ENCODE data around the gene SCGB1D4.
"Not testable (repeated sequence)": the region's sequence is repeated elsewhere in the genome, so short reads cannot be mapped to it uniquely, and the experiment has no call there.

SCGB1D4 gene, protein sequence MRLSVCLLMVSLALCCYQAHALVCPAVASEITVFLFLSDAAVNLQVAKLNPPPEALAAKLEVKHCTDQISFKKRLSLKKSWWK

GRCh38 chr11:62298975-62299374 is at the start of gene SCGB1D4:
SCGB1D4 (minus strand) TSS chr11:62299075; CDS start chr11:62299010, 65 bp downstream.
- no peak for DNase-seq (ENCODE audit: low read depth)

DNA sequence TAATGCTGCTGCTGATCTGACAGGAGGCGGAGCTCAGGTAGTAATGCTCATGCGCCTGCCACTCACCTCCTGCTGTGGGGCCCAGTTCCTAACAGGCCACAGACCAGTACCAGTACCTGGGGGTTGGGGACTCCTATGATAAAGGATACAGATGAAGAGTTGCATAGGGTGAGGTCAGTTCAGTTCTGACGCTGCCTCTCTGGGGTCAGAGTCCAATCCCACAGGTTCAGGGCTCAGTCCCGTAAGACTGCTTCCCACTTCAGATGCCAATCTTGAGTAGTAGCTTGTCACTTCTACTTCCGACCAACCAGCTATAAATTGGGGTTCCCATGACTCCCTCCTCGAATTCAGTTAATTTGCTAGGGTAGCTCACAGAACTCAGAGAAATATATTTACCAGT is 47.0 kb upstream of the SCGB1D4 start:
- DNase-seq (ENCODE audit: low read depth), result no peak

- DNase-seq (ENCODE audit: low read depth), result no peak
These were observed 45.3 kb upstream of the SCGB1D4 start for GRCh38 chr11:62344210-62344609.

DNA sequence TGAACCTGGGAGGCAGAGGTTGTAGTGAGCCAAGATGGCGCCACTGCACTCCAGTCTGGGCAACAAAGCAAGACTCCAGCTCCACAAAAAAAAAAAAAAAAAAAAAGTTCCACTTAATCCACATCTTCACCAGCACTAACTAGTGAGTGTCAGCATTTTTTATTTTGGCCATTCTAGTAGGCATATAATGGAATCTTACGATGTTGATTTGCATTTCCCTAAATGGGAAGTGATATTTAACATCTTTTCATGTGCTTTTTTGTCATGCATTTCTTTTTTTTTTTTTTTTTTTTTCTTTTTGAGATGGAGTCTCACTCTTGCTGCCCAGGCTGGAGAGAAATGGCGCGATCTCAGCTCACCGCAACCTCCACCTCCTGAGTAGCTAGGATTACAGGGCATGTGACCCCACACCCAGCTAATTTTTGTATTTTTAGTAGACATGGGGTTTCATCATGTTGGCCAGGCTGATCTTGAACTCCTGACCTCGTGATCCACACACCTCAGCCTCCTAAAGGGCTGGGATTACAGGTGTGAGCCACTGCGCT is 44.8 kb upstream of the SCGB1D4 start:
- not testable (repeated sequence) for DNase-seq (ENCODE audit: low read depth)

GRCh38 chr11:62341588-62341987 is 42.7 kb upstream of the SCGB1D4 start:
- no peak for DNase-seq (ENCODE audit: low read depth)

DNA sequence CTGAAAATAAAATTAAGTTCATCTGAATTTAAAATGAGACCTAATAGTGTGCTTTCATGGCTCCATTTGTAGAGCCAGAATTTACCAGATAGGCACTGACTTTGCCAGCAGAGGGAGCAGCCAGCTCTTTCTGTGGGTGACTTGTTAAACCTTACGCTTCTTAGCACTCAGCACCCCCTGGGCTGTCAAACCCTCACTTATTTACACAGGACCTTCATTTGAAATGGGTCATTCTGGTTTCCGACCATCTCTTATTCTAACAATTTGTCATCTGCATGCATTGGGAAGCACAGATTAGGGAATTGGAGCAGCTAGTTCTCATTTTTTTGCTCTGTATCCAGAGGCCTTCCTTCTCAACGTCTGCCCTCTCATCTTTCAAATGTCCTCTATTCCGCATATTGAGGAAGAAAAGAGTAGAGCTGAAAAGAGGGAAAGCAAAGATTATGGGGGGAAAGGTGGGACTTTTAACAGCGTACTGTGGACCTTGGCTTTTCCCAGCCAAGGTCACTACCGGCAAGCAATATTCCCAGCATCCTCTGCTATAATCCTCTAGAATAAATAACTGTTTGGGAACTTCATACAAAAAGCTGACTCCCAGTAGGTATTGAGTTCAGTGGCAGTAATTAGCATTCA is 41.5 kb upstream of the SCGB1D4 start:
- DNase-seq (ENCODE audit: low read depth), result no peak

GRCh38 chr11:62338218-62338617 is 39.3 kb upstream of the SCGB1D4 start:
- no peak for DNase-seq (ENCODE audit: low read depth)

- no peak for DNase-seq (ENCODE audit: low read depth)
These were observed 38.7 kb upstream of the SCGB1D4 start, which contains the start of gene ASRGL1 for GRCh38 chr11:62337303-62338181. ASRGL1 (plus strand) TSS chr11:62337448; CDS start chr11:62337978, 530 bp downstream.

DNA sequence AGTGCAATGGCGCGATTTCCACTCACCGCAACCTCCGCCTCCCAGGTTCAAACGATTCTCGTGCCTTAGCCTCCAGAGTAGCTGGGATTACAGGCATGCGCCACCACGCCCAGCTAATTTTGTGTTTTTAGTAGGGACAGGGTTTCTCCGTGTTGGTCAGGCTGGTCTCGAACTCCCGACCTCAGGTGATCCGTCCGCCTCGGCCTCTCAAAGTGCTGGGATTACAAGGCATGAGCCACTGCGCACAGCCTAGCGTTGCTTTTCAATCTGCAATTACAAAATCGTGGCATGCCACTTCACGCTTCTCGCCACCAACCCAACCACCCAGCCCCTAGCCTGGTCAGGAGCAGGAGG is 38.1 kb upstream of the SCGB1D4 start:
- not testable (repeated sequence) for DNase-seq (ENCODE audit: low read depth)

DNA sequence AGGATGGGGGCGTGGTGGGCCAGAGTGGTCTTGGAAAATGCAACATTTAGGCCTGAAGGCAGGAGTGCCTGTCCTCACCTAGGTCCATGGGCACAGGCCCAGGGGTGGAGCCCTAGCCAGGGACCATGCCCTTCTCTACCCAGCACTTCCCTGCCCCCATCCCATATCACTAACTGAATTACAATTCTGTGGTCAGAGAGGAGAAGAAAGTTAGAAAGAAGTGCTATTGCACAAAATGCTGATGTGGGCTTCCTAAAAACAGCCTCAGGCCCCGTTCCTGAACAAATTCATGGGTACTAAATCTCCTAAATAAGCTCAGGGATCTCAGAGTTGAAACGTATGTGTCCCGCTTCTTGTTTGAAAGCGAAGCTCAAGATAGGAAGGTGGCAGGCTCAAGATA is 34.9 kb upstream of the SCGB1D4 start:
- no peak for DNase-seq (ENCODE audit: low read depth)

- not testable (repeated sequence) for DNase-seq (ENCODE audit: low read depth)
These were observed 32.4 kb upstream of the SCGB1D4 start for GRCh38 chr11:62331264-62331663.

DNA sequence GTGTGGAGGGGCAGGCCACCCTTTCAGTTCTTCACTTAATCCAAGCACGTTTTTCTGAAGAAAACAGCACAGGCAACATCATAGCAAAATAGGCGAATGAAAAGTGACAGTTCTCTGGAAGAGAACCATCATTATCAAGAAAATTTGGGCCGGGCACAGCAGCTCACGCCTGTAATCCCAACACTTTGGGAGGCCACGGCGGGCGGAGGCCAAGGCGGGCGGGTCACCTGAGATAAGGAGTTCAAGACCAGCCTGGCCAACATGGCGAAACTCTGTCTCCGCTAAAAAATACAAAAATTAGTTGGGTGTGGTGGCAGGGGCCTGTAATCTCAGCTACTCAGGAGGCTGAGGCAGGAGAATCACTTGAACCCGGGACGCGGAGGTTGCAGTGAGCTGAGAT is 28.7 kb upstream of the SCGB1D4 start:
- not testable (repeated sequence) for DNase-seq (ENCODE audit: low read depth)

- DNase-seq (ENCODE audit: low read depth), result not testable (repeated sequence)
These were observed 27.8 kb upstream of the SCGB1D4 start for GRCh38 chr11:62326719-62327118.

DNA sequence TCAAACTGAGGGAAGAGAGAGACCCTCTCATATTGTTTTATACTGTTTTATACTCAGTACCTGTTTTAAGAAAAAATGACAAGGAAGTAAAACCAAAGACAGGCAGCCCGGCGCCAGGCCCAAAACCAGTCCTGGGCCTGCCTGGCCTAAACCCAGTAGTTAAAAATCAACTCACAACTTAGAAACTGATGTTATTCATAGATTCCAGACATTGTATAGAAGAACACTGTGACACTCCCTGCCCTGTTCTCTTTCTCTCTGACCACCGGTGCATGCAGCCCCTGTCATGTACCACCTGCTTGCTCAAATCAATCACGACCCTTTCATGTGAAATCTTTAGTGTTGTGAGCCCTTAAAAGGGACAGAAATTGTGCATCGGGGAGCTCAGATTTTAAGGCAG is 26.9 kb upstream of the SCGB1D4 start:
- not testable (repeated sequence) for DNase-seq (ENCODE audit: low read depth)

GRCh38 chr11:62324731-62325556 is 26.1 kb upstream of the SCGB1D4 start:
- no peak for DNase-seq (ENCODE audit: low read depth)

DNA sequence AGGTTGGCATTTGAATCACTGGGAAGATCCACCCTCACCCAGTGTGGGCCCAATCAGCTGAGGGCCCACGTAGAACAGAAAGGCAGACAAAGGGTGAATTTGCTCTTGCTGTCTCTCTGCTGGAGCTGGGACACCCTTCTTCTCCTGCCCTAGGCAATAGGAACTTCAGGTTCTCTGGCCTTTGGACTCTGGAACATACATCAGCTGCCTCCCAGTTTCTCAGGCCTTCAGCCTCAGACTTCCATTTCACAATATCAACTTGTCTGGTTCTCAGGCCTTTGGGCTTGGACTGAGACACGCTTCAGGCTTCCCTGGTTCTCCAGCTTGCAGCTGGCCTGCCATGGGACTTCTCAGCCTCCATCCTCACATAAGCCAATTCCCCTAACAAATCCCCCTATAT is 23.6 kb upstream of the SCGB1D4 start:
- DNase-seq (ENCODE audit: low read depth), result no peak

DNA sequence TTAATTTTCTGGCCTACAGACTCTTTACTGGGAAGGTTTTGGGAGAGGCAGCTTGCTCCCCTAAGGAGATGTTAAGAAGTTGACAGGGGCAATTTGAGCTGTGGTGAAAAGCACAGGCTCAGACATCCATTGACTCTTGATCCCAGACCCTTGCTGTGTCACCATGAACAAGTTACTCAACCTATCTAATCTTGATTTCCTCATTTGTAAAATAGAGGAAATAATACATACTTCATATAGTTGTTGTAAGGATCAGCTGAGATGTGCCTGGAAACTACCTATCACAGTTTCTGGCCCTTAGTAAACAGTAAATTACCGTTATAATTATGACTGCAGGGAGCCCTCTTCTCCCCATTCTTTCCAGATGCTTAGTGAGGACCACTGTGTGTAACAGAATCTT is 16.6 kb upstream of the SCGB1D4 start:
- DNase-seq (ENCODE audit: low read depth), result no peak

- DNase-seq (ENCODE audit: low read depth), result no peak
These were observed 11.1 kb upstream of the SCGB1D4 start for GRCh38 chr11:62309991-62310390.

- DNase-seq (ENCODE audit: low read depth), result no peak
These were observed 9.1 kb upstream of the SCGB1D4 start for GRCh38 chr11:62307950-62308349.

- DNase-seq (ENCODE audit: low read depth), result no peak
These were observed 7.4 kb upstream of the SCGB1D4 start for GRCh38 chr11:62306227-62306626.

- no peak for DNase-seq (ENCODE audit: low read depth)
These were observed 3.4 kb downstream of the SCGB1D4 start for GRCh38 chr11:62295504-62295903.

- DNase-seq (ENCODE audit: low read depth), result no peak
These were observed 18.4 kb downstream of the SCGB1D4 start for GRCh38 chr11:62280452-62280851.

All from HS-5 (cell line).